Gastrocnemius medialis (tissue), 4 donors: ENCODE data around the gene BCAP29. TPM values are rescaled to one million over a fixed set of nuclear protein-coding genes. Genes with fewer than 3 reads are reported as not detected.

Experiments used
- ATAC-seq, 2 donors: fragments of 150-250 bp; one replicate each; pipeline ENCODE4 v1.9.1; 2016
- DNase-seq, 2 donors: peaks; one replicate each; pipeline ENCODE4 v3.0.0-alpha.2; 2019
- H3K27ac ChIP-seq, 4 donors: fragments of 200-600 bp; sonication (generic); 1 replicate in 1 of 4; 2 replicates in 3 of 4; pipeline ENCODE4 v1.5.1; 2016 to 2018; ENCODE audit warnings: mild to moderate bottlenecking in 2 of 4, moderate library complexity in 1 of 4
- H3K27me3 ChIP-seq, 3 donors: fragments of 200-600 bp; sonication (generic) in 2 of 3; 1 replicate in 1 of 3; 2 replicates in 2 of 3; pipeline versions ENCODE4 v1.5.1 to v1.6.0; 2016 to 2019; ENCODE audit warnings: mild to moderate bottlenecking in 1 of 3, moderate library complexity in 1 of 3
- H3K36me3 ChIP-seq, 2 donors: fragments of 200-600 bp; sonication (generic) in 1 of 2; one replicate each; pipeline ENCODE4 v1.5.1; 2017 to 2018
- H3K4me1 ChIP-seq, 2 donors: fragments of 200-600 bp; sonication (generic) in 1 of 2; one replicate each; pipeline ENCODE4 v1.5.1; 2016 to 2017; ENCODE audit warnings: mild to moderate bottlenecking in 2 of 2
- H3K4me3 ChIP-seq, 4 donors: fragments of 200-600 bp; sonication (generic) in 3 of 4; 1 replicate in 1 of 4; 2 replicates in 3 of 4; pipeline ENCODE4 v1.5.1; 2016 to 2019; ENCODE audit warnings: mild to moderate bottlenecking in 2 of 4
- H3K9me3 ChIP-seq, 3 donors: fragments of 200-600 bp; sonication (generic) in 2 of 3; 1 replicate in 1 of 3; 2 replicates in 2 of 3; pipeline ENCODE4 v1.5.1; 2016 to 2019
- CTCF ChIP-seq, 5 experiments: fragments of 450-650 bp in 3 of 5; fragments of 200-600 bp in 2 of 5; sonication (generic) in 2 of 5; IDR thresholded peaks in 4 of 5; conservative IDR thresholded peaks in 1 of 5; 1 replicate in 4 of 5; 2 replicates in 1 of 5; pipeline ENCODE4 v1.5.1; 2016 to 2019; ENCODE audit warnings: antibody characterized with exemption in 5 of 5, mild to moderate bottlenecking in 3 of 5, moderate library complexity in 3 of 5
- POLR2A ChIP-seq, 2 donors: fragments of 450-650 bp; IDR thresholded peaks; one replicate each; pipeline ENCODE4 v1.6.1; 2017; ENCODE audit warnings: antibody characterized with exemption in 2 of 2, mild to moderate bottlenecking in 2 of 2, moderate library complexity in 2 of 2
- in situ Hi-C, 4 donors: fragments of 200-750 bp; cut with MboI; loops; one replicate each; pipeline versions ENCODE4 v1.15.0 to v1.8.0; 2017; ENCODE audit warnings: low sequenced_read_pairs in 4 of 4
- intact Hi-C: fragments of 100-400 bp; cut with DNase I; formaldehyde crosslinking; loops from one replicate; pipeline ENCODE4 v1.15.1; 2023; ENCODE audit warnings: low total_unique reads
- total RNA-seq, 4 donors: library from RNA; depleted of rRNA; stranded (reverse); fragments of >200 nt; gene quantifications; one replicate each; pipeline versions ENCODE4 v1.1.0 to v1.2.3, GENCODE V29; 2016

Gene BCAP29
- total RNA-seq, 4 donors from 2014 or later = 125 to 152 (median 129) TPM

- H3K27ac ChIP-seq = no peak overlapping the region
- in situ Hi-C loops = no loop called here
Measured at GRCh38 chr7:107643938-107644308, 63.9 kb downstream of the BCAP29 start.

GRCh38 chr7:107644309-107644974 is 64.4 kb downstream of the BCAP29 start:
- no peak for ATAC-seq
- no peak overlapping the region for H3K4me3 ChIP-seq

More at GRCh38 chr7:107643938-107644308, 63.9 kb downstream of the BCAP29 start:
- no peaks in the 10 kb centered on the region for H3K27me3 ChIP-seq
- H3K4me3 ChIP-seq = no peak overlapping the region
- H3K4me1 ChIP-seq = no peaks in the 10 kb centered on the region
- no peaks in the 10 kb centered on the region for H3K36me3 ChIP-seq
- DNase-seq = no peak
- no peak for TF ChIP-seq CTCF (IDR thresholded peaks at IDR 0.05 in 4 of 5, conservative IDR thresholded peaks at IDR 0.05 in 1 of 5)
- TF ChIP-seq POLR2A (IDR thresholded peaks at IDR 0.05) = no peak
- intact Hi-C loops = no loop called here
- H3K9me3 ChIP-seq = no peaks in the 10 kb centered on the region
- no peak for ATAC-seq

GRCh38 chr7:107652642-107653041 is 72.6 kb downstream of the BCAP29 start:
- Histone ChIP-seq H3K27me3 (no peaks in the 10 kb centered on the region), H3K4me1 (no peaks in the 10 kb centered on the region), H3K27ac (no peak overlapping the region), H3K9me3 (no peaks in the 10 kb centered on the region), H3K36me3 (no peaks in the 10 kb centered on the region), H3K4me3 (no peak overlapping the region)
- in situ Hi-C loops = no loop called here
- TF ChIP-seq POLR2A (IDR thresholded peaks at IDR 0.05) = no peak
- TF ChIP-seq CTCF (IDR thresholded peaks at IDR 0.05 in 4 of 5, conservative IDR thresholded peaks at IDR 0.05 in 1 of 5) = no peak
- DNase-seq (no peak), ATAC-seq (no peak)
- intact Hi-C loops = no loop called here

More at GRCh38 chr7:107644309-107644974, 64.4 kb downstream of the BCAP29 start:
- no peaks in the 10 kb centered on the region for H3K36me3 ChIP-seq
- no peaks in the 10 kb centered on the region for H3K27me3 ChIP-seq
- H3K4me1 ChIP-seq = no peaks in the 10 kb centered on the region
- H3K9me3 ChIP-seq = no peaks in the 10 kb centered on the region
- intact Hi-C loops (no loop called here), in situ Hi-C loops (no loop called here)
- TF ChIP-seq POLR2A (IDR thresholded peaks at IDR 0.05) (no peak), CTCF (IDR thresholded peaks at IDR 0.05 in 4 of 5, conservative IDR thresholded peaks at IDR 0.05 in 1 of 5) (no peak)
- DNase-seq = no peak
- no peak overlapping the region for H3K27ac ChIP-seq

GRCh38 chr7:107658467-107658866 is 78.4 kb downstream of the BCAP29 start:
- no peak overlapping the region for H3K4me3 ChIP-seq
- intact Hi-C loops = no loop called here
- no peaks in the 10 kb centered on the region for H3K36me3 ChIP-seq
- no peak for ATAC-seq
- H3K27ac ChIP-seq = no peak overlapping the region
- no peak for DNase-seq
- no peak for TF ChIP-seq CTCF (IDR thresholded peaks at IDR 0.05 in 4 of 5, conservative IDR thresholded peaks at IDR 0.05 in 1 of 5)
- no peak for TF ChIP-seq POLR2A (IDR thresholded peaks at IDR 0.05)
- no peaks in the 10 kb centered on the region for H3K9me3 ChIP-seq
- peaks cover 20 to 24% (median 21%) of the 10 kb centered on the region in 3 donors for H3K27me3 ChIP-seq
- peaks cover 4 to 17% of the 10 kb centered on the region in 2 donors for H3K4me1 ChIP-seq
- in situ Hi-C loops = no loop called here

- H3K4me3 ChIP-seq = no peak overlapping the region
- DNase-seq = no peak
- peaks cover 20 to 24% (median 21%) of the 10 kb centered on the region in 3 donors for H3K27me3 ChIP-seq
- no peak for ATAC-seq
- H3K27ac ChIP-seq = no peak overlapping the region
- no peaks in the 10 kb centered on the region for H3K36me3 ChIP-seq
- no peaks in the 10 kb centered on the region for H3K9me3 ChIP-seq
- TF ChIP-seq POLR2A (IDR thresholded peaks at IDR 0.05) (no peak), CTCF (IDR thresholded peaks at IDR 0.05 in 4 of 5, conservative IDR thresholded peaks at IDR 0.05 in 1 of 5) (no peak)
- intact Hi-C loops = no loop called here
- H3K4me1 ChIP-seq = peaks cover 4 to 17% of the 10 kb centered on the region in 2 donors
- in situ Hi-C loops = no loop called here
Measured at GRCh38 chr7:107659666-107660065, 79.6 kb downstream of the BCAP29 start.
